GM12874 (cell line): ENCODE data around the gene HSH2D.

Source experiments
- TF ChIP-seq, protein P1 (sequence below): IDR thresholded peaks from 2 replicates; pipeline ENCODE4 v1.5.1; 2011; ENCODE audit warnings: low read depth, mild to moderate bottlenecking, control low read depth, low read length, moderate library complexity; ENCODE audit not compliant: insufficient read depth

Gene HSH2D

DNA sequence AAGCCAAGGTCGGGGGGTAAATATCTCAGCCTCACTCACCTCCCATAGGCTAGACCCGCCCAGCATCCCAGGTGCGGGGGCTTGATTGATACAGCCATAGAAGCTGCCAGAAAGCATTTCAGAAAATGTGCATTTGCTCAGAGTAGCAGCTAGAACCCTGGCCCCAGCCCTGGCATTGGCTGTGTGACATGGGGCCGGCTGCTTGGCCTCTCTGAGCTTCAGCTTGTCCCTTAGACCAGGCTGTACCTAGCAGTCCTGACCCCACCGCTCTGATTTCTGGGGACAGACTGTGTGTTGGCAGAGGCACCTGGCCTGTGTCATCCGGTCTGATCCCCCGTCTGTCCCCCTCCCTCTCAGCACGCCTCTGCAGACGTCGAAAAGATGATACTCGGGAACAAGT is 16.4 kb upstream of the HSH2D start:
- TF ChIP-seq, protein P1, sequence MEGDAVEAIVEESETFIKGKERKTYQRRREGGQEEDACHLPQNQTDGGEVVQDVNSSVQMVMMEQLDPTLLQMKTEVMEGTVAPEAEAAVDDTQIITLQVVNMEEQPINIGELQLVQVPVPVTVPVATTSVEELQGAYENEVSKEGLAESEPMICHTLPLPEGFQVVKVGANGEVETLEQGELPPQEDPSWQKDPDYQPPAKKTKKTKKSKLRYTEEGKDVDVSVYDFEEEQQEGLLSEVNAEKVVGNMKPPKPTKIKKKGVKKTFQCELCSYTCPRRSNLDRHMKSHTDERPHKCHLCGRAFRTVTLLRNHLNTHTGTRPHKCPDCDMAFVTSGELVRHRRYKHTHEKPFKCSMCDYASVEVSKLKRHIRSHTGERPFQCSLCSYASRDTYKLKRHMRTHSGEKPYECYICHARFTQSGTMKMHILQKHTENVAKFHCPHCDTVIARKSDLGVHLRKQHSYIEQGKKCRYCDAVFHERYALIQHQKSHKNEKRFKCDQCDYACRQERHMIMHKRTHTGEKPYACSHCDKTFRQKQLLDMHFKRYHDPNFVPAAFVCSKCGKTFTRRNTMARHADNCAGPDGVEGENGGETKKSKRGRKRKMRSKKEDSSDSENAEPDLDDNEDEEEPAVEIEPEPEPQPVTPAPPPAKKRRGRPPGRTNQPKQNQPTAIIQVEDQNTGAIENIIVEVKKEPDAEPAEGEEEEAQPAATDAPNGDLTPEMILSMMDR = no peak

DNA sequence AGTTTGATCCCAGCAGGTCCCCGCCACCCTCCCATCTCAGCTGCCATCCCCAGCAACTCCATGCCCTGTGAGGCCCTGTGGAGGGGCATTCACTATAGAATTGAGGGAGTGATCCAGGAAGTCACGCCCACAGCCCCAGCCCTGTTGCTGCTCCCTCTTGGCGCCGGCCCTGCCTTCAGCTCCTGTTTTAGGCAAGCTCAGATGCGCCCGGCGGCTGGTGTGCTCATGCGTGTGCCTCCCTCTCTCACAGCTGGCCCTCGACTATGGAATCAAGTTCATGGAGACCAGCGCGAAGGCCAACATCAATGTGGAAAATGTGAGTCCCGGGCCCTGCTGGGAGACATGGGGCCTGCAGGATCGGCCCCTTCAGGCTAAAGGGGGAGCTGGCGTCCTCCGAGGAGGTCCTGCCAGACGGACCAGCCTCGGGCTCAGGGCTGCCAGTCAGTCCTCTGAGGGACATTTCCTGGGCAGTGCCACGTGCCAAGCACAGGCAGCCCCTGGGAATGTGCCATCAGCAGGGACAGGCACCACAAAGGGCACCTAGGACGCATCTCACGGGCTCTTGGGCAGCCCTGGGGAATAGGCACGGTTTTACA is 15.6 kb upstream of the HSH2D start:
- TF ChIP-seq, protein P1 = no peak

DNA sequence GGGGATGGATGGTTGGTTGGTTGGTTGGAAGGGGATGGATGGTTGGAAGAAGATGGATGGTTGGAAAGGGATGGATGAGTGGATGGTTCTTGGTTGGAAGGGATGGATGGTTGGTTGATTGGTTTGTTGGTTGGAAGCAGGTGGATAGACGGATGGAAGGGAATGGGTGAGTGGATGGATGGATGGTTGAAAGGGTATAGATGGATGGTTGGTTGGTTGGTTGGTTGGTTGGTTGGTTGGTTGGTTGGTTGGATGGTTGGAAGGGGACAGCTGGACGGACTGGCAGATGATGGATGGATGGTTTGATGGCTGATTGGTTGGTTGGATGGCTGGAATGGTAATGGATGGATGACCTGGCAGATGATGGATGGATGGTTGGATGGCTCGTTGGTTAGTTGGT is 11.8 kb upstream of the HSH2D start:
- TF ChIP-seq, protein P1 = no peak

DNA sequence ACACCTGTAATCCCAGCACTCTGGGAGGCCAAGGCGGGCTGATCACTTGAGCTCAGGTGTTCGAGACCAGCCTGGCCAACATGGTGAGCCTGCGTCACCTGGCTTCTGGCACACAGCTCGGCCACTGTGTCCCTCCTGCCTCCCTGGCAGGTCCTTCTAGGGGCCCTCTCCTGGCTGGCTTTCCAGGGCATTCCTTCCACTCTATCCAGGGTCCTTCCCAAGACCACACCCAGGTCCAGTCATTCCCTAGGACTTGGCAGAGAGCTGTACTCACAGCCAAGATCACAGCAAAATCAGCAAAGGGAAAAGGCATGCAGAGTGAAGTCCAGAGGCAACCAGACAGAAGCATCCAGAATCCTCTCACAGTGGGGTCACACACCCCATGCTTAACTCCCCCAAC is 9.7 kb upstream of the HSH2D start:
- TF ChIP-seq, protein P1 = no peak

DNA sequence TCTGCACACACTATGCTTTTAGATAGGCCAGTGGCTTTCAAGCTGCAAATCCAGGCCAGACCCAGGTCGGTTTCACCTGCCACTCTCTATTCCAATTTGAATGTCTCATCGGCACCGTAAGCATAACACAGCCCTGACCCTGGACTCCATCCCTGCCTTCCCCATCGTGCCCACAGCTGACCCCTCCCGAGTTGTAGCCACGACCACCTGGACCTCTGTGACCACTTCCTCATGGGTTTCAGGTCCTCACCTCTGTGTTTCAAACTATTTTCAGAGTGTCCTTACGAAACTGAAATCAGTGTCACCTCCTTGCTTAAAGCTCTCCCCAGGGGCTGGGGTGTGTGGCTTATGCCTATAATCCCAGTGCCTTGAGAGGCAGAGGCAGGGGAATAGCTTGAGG is 9.0 kb upstream of the HSH2D start:
- TF ChIP-seq, protein P1 = no peak

DNA sequence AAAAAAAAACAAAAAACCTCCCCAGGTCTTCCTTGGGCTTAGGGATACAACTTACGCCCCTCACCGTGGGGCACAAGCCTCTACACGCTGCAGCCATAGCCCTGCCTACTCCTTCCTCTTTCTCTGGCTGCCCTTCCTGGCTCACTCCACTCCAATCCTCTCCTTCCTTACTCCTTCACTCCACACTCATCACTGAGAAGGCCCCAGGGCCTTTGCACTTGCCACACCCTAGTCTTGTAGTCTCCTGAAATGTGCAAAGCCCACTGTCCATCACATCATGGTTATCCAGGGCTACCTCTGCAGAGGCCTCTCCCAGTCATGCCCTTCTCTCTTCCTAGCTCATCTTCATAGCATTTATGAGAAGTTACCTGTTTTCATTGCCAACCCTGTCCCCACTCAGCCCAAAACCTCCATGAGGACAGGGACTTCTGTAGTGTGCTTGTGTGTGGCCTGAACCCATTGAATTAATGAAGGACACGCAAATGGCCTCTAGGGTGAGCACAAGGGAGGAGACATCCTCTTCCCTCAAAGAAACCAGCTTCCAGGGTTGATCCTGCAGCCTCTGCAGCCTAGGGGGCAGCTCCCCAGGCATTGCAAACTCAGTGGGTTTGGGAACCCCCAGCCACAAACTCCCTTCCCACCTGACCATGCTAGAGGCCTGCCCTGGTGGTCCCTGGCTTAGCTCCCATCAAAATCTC is 7.9 kb upstream of the HSH2D start:
- TF ChIP-seq, protein P1 = no peak

DNA sequence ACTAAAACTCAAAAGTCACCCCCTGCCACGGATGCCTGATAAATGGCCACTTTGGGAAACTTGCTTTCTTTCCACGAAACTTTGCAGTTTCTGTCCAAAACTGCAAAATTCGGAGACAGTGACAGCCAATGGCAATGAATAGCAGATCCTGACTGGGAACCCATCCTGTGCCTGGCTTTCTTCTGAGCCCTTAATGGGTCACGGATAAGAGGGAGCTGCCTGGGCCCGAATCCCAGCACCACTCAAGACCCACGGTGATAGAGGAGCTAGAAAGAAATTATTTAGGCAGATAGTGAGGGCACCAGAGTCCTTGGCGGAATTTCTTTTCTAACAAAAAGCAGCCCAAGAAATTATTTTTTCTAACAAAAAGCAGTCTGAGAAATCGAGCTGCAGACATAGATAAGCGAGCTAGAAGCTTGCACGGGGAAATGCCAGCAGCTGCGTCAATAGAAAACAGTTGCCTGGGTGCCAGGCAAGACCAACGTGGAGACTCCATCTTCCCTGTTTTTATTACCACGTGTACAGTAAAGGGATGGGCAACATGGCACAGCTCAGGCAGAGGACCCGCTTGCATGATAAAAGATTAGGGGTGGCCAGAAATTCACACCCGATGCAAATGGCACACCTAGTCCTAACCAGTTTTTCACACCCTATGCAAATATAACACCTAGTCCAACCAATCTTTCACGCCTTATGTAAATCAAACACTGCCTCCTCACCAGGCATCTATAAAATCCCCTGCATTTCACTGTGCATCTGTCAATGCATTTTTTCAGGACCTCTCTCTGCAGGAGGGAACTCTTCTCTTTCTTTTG is 7.1 kb upstream of the HSH2D start:
- TF ChIP-seq, protein P1 = no peak
